IPS DF 19.7 (cell line): ENCODE results near the gene CHAC1.
"Not testable (repeated sequence)": the region's sequence is repeated elsewhere in the genome, so short reads cannot be mapped to it uniquely, and the experiment has no call there.

Experiments used
- DNase-seq: peaks from one replicate; pipeline ENCODE4 v3.0.0-alpha.2; 2013; ENCODE audit warnings: low read depth, low spot score

CHAC1 gene

GRCh38 chr15:40957041-40957555 lies 3.8 kb downstream of the CHAC1 start:
- no peak for DNase-seq

GRCh38 chr15:40957581-40958051 lies 4.3 kb downstream of the CHAC1 start:
- no peak for DNase-seq

- no peak for DNase-seq
Observed at GRCh38 chr15:40958146-40958545, 4.9 kb downstream of the CHAC1 start.

- DNase-seq, result no peak
Observed at GRCh38 chr15:40958723-40959122, 5.5 kb downstream of the CHAC1 start.

DNA sequence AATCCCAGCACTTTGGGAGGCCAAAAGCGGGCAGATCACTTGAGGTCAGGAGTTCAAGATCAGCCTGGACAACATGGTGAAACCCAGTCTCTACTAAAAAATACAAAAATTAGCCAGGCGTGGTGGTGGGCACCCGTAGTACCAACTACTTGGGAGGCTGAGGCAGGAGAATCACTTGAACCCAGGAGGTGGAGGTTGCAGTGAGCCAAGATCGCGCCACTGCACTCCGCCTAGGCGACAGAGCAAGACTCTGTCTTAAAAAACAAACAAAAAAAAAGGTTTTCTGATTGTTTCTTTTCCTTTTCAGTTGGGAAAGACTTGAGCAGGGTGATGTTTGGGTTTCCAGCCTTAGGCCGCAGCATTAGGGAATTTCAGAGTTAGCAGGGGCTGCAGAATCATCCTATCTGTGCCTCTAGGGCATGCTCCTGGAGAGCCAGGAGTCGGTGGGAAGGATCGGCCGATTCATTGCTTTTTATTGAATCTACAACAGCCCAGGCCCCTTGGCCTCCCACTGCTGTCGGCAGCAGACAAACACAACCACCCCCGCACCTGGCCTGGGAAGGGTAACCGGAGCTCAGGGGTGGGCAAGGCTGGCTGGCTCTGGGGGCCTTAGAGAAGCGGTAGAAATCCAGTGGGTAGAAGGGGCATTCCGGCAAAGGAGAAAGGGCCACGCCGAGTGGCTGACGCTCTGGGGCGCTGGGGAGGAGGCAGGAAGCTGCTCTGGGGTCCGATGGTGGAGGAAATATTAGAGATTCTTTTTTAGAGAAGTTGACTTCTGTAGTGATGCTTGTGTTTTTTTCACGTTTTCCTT lies 6.3 kb downstream of the CHAC1 start:
- DNase-seq, result no peak

GRCh38 chr15:40960151-40960885 lies 7.0 kb downstream of the CHAC1 start:
- no peak for DNase-seq

GRCh38 chr15:40960925-40961324 lies 7.7 kb downstream of the CHAC1 start:
- no peak for DNase-seq

DNA sequence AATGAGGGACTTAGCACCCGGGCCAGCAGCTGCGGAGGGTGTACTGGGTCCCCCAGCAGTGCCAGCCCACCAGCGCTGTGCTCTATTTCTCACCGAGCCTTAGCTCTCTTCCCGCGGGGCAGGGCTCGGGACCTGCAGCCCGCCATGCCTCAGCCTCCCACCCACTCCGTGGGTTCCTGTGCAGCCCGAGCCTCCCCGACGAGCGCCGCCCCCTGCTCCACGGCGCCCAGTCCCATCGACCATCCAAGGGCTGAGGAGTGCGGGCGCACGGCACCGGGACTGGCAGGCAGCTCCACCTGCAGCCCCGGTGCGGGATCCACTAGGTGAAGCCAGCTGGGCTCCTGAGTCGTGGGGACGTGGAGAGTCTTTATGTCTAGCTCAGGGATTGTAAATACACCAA lies 8.5 kb downstream of the CHAC1 start:
- DNase-seq, result not testable (repeated sequence)

GRCh38 chr15:40962317-40962716 lies 9.0 kb downstream of the CHAC1 start:
- DNase-seq, result not testable (repeated sequence)

DNA sequence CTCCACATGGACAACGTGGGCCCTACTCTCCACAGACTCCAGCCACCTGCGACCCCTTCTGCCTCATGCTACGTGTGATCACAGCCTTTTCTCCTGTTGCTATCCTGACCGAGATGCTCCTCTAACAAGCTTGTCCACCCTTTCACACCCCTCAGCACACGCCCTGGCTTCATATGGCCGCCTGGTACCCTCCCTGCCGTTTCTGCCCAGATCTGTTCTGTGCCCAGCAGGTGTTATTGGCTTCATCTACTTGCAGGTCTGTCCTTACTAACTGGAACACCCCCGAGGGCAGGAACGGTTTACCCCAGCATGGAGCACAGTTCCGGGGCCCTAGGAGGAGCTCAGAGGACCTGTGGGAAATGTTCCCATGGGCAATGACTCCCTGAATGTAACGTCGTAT lies 9.9 kb downstream of the CHAC1 start:
- no peak for DNase-seq

DNA sequence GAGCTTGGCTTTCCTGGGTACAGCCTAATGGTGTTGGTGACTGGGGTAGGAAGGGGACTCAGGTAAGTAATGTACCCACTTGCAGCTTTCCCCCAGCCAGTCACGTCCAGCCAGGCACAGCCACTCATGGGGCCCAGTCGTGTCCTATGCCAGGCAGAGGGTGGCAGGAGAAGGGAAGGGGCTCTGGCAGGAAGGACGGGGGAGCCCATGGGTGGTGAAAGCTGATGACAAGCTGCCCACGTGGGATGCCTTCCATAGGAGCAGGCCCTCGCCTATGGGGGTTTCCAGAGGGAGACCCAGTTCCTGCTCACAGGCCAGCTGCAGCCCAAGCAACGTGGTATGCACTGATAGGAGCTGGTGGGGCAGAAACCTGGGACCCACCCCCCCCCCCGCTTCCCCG lies 10.7 kb downstream of the CHAC1 start:
- no peak for DNase-seq

- DNase-seq, result no peak
Observed at GRCh38 chr15:40964634-40965033, 11.4 kb downstream of the CHAC1 start.

DNA sequence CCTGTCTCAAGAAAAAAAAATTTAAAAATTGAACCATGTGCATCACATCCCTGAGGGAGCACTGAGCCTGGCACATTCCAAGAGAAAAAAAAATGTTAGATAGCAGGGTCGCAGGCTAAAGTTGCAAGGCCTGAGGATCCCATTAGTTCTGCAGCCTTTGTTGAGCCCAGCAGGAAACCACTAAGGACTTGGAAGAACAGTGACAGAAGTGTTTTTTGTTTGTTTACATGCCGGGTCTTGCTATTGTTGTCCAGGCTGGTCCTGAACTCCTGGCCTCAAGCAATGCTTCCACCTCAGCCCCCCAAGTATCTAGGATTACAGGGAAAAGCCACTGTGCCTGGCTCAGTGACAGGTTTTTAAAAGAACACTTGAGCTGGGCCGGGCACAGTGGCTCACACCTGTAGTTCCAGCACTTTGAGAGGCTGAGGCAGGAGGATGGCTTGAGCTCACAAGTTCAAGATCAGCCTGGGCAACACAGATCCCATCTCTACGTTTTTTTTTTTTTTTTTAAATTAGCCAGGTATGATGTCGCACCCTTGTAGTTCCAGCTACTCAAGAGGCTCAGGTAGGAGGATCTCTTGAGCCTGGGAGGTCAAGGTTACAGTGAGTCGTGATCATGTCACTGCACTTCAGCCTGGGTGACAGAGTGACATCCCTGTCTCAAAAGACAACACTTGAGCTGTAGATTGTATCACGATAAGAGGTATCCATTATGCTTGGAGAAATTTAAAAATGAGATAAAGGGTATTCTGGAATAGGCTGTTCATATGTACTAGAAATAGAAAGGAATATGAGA lies 15.2 kb downstream of the CHAC1 start:
- DNase-seq, result no peak

GRCh38 chr15:40969363-40969762 lies 16.1 kb downstream of the CHAC1 start:
- no peak for DNase-seq

DNA sequence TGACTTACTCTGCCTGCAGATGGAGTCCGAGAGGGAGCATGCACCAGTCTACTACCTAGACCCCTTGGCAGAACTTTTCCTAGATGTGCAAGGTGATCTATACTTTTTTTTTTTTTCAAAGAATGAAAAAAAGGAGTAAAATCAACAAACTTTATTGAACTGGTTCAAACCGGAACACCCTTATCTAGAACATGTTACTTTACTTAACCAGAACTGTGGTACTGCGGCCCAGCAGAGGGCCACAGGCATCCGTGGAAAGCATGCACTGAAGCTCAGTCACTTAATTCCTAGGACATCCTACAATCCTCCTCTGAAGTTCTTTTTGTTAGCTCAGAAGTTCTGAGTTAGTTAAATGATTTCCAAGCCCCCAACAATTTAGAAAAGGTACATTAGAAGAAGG lies 21.6 kb downstream of the CHAC1 start:
- no peak for DNase-seq

DNA sequence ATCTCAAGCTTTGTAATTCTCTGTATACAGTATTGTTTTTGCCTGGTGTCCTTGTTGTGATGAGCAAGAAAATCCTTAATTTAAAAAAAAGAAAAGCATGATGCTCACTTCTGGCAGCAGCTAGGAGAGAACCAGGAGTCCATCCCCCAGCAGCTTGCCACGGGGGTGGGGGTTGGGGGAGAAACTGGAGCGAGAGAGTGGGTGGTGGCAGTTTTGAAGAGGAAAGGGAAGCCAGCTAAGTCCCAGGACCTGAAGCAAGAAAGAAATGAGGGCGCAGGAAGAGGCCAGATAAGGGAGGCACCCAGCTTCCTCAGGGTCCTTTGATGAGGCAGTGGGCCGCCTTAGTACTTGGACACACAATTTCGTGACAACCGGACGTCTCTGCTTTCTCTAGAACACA lies 23.5 kb downstream of the CHAC1 start:
- no peak for DNase-seq

DNA sequence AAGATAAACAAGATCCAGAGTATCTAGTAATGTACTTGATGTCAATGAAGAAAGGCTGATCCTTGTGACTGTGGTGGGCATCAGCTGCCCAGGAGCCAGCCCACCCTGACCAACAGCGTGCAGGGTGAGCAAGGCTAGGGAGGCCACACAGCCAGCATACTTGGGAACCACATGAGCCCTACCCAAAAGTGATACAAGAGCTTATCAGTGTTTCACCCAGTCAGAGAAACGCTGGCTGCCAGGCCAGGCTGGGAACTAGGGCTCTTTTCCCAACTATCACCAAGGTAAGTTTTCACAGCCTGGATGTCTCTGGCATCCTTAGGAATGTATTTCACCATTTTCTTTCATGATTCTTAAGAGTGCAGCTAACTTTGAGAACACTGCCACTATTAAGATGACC lies 24.9 kb downstream of the CHAC1 start:
- DNase-seq, result no peak

- no peak for DNase-seq
Observed at GRCh38 chr15:40978562-40978961, 25.3 kb downstream of the CHAC1 start.

DNA sequence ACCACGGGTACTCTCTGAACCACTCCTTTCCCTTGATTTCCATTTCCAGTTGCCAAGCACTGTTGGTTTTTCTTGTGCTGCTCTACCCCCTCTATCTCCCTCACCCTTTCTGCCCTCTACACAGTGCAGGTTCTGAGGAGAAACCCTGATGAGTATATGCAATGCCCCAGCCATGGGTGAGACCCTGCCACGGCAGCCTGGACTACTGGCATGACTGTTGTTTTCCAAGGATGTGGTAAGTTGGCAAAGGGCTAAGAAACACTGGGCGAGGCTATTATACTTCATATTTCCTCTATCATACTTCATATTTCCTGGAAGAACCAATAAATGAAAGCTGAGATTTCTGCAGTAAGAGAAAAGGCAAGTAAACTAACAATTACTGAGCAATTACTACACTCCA lies 27.9 kb downstream of the CHAC1 start:
- no peak for DNase-seq

DNA sequence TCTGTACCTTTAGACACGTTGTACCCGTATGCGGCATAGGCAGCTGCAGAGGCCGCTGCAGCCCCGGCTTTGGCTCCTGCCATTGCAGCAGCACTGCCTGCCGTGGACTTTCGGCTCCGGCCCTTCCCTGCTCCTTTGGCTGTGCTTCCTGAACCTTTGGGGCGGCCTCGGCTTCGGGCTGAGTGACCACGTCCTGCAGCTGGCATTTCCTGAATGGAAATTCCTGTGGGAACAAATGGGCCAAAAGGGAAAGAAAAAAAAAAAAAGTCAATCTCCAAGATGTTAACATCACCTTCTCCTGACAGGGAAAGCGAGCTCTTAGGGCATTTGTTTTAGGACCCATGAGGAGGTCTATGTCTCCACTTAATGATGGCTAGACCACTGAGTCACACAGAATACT lies 29.6 kb downstream of the CHAC1 start:
- DNase-seq, result no peak

DNA sequence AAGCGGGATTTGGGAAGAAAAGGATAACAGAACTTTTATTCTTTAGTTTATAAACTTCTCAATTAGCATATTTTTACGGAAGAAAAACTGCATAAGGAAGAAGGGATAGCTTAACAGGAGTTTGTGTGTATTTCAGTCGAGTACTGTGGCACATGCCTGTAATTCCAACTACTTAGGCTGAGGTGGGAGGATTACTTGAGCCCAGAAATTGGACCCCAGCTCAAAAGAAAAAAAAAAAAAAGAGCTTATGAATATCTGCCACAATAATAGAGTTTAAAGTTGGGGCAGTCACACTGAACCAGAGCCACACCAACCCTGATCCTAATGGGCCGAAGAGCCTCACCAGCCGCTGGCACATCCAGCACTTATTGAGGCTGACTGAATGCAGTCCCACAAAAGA lies 31.1 kb downstream of the CHAC1 start:
- DNase-seq, result no peak

- DNase-seq, result no peak
Observed at GRCh38 chr15:40984964-40985363, 31.7 kb downstream of the CHAC1 start.
